ENCODE data around the gene AMACR.

- TF ChIP-seq CTCF (conservative IDR thresholded peaks at IDR 0.05; ENCODE audit: low read length) (no peak), EZH2phosphoT487 (IDR thresholded peaks at IDR 0.05; ENCODE audit: borderline replicate concordance, low read depth, low read length) (no peak)
These were observed 39.3 kb upstream of the AMACR start for GRCh38 chr5:34047143-34047542.

All from OCI-LY7 (cell line).